NCI-H1092 (cell line): ENCODE measurements around the gene ADCY5.

Experiments used
- DNase-seq: peaks from one replicate; lab custom pipeline; 2025; lab: John Stamatoyannopoulos, UW

Gene ADCY5

GRCh38 chr3:123301331-123302184 is 147.3 kb downstream of the ADCY5 start:
- DNase-seq: no peak

GRCh38 chr3:123300583-123300982 is 148.3 kb downstream of the ADCY5 start:
- no peak for DNase-seq

GRCh38 chr3:123300056-123300455 is 148.8 kb downstream of the ADCY5 start:
- no peak for DNase-seq

- DNase-seq: no peak
Measured at GRCh38 chr3:123299581-123299980, 149.3 kb downstream of the ADCY5 start.

GRCh38 chr3:123298903-123299302 is 150.0 kb downstream of the ADCY5 start:
- no peak for DNase-seq

- no peak for DNase-seq
Measured at GRCh38 chr3:123297627-123297899, 151.3 kb downstream of the ADCY5 start.

- DNase-seq: no peak
Measured at GRCh38 chr3:123296836-123297626, 151.9 kb downstream of the ADCY5 start.

GRCh38 chr3:123296261-123296660 is 152.6 kb downstream of the ADCY5 start:
- DNase-seq: no peak

- no peak for DNase-seq
Measured at GRCh38 chr3:123295901-123296250, 153.0 kb downstream of the ADCY5 start.

GRCh38 chr3:123295171-123295900 is 153.6 kb downstream of the ADCY5 start:
- no peak for DNase-seq

- DNase-seq: no peak
Measured at GRCh38 chr3:123294296-123294938, 154.5 kb downstream of the ADCY5 start.

GRCh38 chr3:123292321-123293310 is 156.3 kb downstream of the ADCY5 start:
- no peak for DNase-seq

GRCh38 chr3:123291404-123291803 is 157.5 kb downstream of the ADCY5 start:
- no peak for DNase-seq

GRCh38 chr3:123290962-123291361 is 157.9 kb downstream of the ADCY5 start:
- no peak for DNase-seq

GRCh38 chr3:123290107-123290930 is 158.6 kb downstream of the ADCY5 start:
- DNase-seq: no peak

GRCh38 chr3:123289391-123290106 is 159.3 kb downstream of the ADCY5 start:
- DNase-seq: no peak

- no peak for DNase-seq
Measured at GRCh38 chr3:123287962-123288302, 161.0 kb downstream of the ADCY5 start.

- no peak for DNase-seq
Measured at GRCh38 chr3:123287051-123287961, 161.6 kb downstream of the ADCY5 start.
